Measurements from ENCODE around the gene KCNQ1. TPM values are rescaled to one million over a fixed set of nuclear protein-coding genes. Genes with fewer than 3 reads are reported as not detected.
A peak's percentile ranks its signal among the peaks of the same experiment; 100 is the strongest.

Gene KCNQ1
- total RNA-seq, 3 donors from 2014 or later: 3.6 to 6.2 (median 5.1) TPM

- Histone ChIP-seq H3K27ac (no peak overlapping the region), H3K4me1 (peaks cover 0 to 3% of the 10 kb centered on the region in 2 donors), H3K27me3 (peaks cover 0 to 4% of the 10 kb centered on the region in 2 donors), H3K9me3 (no peaks in the 10 kb centered on the region), H3K36me3 (no peaks in the 10 kb centered on the region), H3K4me3 (no peak overlapping the region)
- no peak for DNase-seq (ENCODE audit: low spot score in 2 of 2)
- intact Hi-C loops (cut with DNase I; ENCODE audit: low total_unique reads): loop anchor here (1.0 kb wide), 1 partner anchor 117 kb away; the partner anchor contains the start of gene TSPAN32
- no peak for TF ChIP-seq CTCF (IDR thresholded peaks at IDR 0.05)
- no peak for TF ChIP-seq POLR2A (IDR thresholded peaks at IDR 0.05)
- TF ChIP-seq POLR2AphosphoS5 (IDR thresholded peaks at IDR 0.05): no peak
Measured at GRCh38 chr11:2418693-2419360, 26.0 kb upstream of the KCNQ1 start.

- no peak overlapping the region for H3K4me3 ChIP-seq
- no peak overlapping the region for H3K27ac ChIP-seq
- H3K9me3 ChIP-seq: no peaks in the 10 kb centered on the region
- H3K36me3 ChIP-seq: no peaks in the 10 kb centered on the region
- no peak for TF ChIP-seq POLR2AphosphoS5 (IDR thresholded peaks at IDR 0.05)
- peak; percentile 68 to 80 (median 78) for TF ChIP-seq CTCF (IDR thresholded peaks at IDR 0.05)
- DNase-seq (ENCODE audit: low spot score in 2 of 2): peak; percentile 64 to 71
- peaks cover 0 to 4% of the 10 kb centered on the region in 2 donors for H3K27me3 ChIP-seq
- H3K4me1 ChIP-seq: peaks cover 0 to 3% of the 10 kb centered on the region in 2 donors
- intact Hi-C loops (cut with DNase I; ENCODE audit: low total_unique reads): loop anchor here (1.0 to 5.0 kb wide), 2 partner anchors 118 to 223 kb away; partner anchors contain the start of gene TSPAN32
Measured at GRCh38 chr11:2419638-2420501, 24.9 kb upstream of the KCNQ1 start.

GRCh38 chr11:2420502-2421225 lies 24.1 kb upstream of the KCNQ1 start:
- no peak overlapping the region for H3K27ac ChIP-seq
- intact Hi-C loops (cut with DNase I; ENCODE audit: low total_unique reads): loop anchor here (5.0 kb wide), 1 partner anchor 223 kb away; no protein-coding TSS in a partner anchor
- peaks cover 0 to 3% of the 10 kb centered on the region in 2 donors for H3K4me1 ChIP-seq
- no peaks in the 10 kb centered on the region for H3K9me3 ChIP-seq
- no peaks in the 10 kb centered on the region for H3K36me3 ChIP-seq
- no peak for TF ChIP-seq POLR2AphosphoS5 (IDR thresholded peaks at IDR 0.05)
- peak; percentile 63 to 96 (median 91) for TF ChIP-seq CTCF (IDR thresholded peaks at IDR 0.05)
- peaks cover 0 to 4% of the 10 kb centered on the region in 2 donors for H3K27me3 ChIP-seq
- H3K4me3 ChIP-seq: peak overlapping the region in 1 of 3 donors; percentile 46
- peak in 1 of 2 donors; percentile 72 for DNase-seq (ENCODE audit: low spot score in 2 of 2)

GRCh38 chr11:2421226-2421994 lies 23.4 kb upstream of the KCNQ1 start:
- intact Hi-C loops (cut with DNase I; ENCODE audit: low total_unique reads): loop anchor here (5.0 kb wide), 1 partner anchor 224 kb away; no protein-coding TSS in a partner anchor
- H3K4me3 ChIP-seq: no peak overlapping the region

More at GRCh38 chr11:2421226-2421994, 23.4 kb upstream of the KCNQ1 start:
- Histone ChIP-seq H3K4me1 (peaks cover 0 to 3% of the 10 kb centered on the region in 2 donors), H3K36me3 (no peaks in the 10 kb centered on the region), H3K27ac (no peak overlapping the region), H3K27me3 (peaks cover 0 to 4% of the 10 kb centered on the region in 2 donors), H3K9me3 (no peaks in the 10 kb centered on the region)
- DNase-seq (ENCODE audit: low spot score in 2 of 2): no peak
- TF ChIP-seq POLR2AphosphoS5 (IDR thresholded peaks at IDR 0.05) (no peak), CTCF (IDR thresholded peaks at IDR 0.05) (no peak), POLR2A (IDR thresholded peaks at IDR 0.05) (no peak)
